Astrocyte of the cerebellum (primary cell): Measurements from ENCODE around the gene TLN1.

Source experiments
- DNase-seq: peaks from one replicate; pipeline ENCODE4 v3.0.0-alpha.2; 2011; ENCODE audit warnings: low read depth
- H3K4me3 ChIP-seq: 2 replicates; pipeline ENCODE4 v1.5.1; 2011; ENCODE audit warnings: mild to moderate bottlenecking, low read depth, low read length, moderate library complexity
- in situ Hi-C: cut with HindIII; loops from 2 replicates; pipeline ENCODE4 v1.10.0; 2017; ENCODE audit warnings: low sequenced_read_pairs
- TF ChIP-seq, protein P1 (sequence below): IDR thresholded peaks from 2 replicates; pipeline ENCODE4 v1.5.1; 2012; ENCODE audit warnings: low read length, low read depth, moderate library complexity, mild to moderate bottlenecking; ENCODE audit errors: missing control alignments

TLN1 gene

DNA sequence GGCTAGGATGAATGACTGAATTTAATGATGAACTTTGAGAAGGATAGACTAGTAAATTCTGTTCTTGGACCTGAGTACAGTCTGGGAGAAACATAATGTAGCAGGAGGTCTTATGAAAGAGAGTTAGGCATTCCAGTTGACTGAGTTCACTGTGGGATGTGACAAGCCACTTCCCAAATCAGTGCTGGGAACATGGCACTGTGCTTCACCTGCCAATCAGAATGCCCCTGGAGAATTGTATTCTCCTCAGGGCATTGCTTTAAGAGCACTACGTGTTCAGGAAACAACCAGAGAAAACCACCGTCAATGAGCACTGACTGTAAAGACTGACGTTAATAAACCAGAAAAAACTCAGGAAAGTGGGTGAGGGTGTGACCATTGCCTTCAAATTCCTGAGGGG lies 72.7 kb downstream of the TLN1 start:
- no peak for DNase-seq
- in situ Hi-C loops: no loop called here
- TF ChIP-seq, protein P1, sequence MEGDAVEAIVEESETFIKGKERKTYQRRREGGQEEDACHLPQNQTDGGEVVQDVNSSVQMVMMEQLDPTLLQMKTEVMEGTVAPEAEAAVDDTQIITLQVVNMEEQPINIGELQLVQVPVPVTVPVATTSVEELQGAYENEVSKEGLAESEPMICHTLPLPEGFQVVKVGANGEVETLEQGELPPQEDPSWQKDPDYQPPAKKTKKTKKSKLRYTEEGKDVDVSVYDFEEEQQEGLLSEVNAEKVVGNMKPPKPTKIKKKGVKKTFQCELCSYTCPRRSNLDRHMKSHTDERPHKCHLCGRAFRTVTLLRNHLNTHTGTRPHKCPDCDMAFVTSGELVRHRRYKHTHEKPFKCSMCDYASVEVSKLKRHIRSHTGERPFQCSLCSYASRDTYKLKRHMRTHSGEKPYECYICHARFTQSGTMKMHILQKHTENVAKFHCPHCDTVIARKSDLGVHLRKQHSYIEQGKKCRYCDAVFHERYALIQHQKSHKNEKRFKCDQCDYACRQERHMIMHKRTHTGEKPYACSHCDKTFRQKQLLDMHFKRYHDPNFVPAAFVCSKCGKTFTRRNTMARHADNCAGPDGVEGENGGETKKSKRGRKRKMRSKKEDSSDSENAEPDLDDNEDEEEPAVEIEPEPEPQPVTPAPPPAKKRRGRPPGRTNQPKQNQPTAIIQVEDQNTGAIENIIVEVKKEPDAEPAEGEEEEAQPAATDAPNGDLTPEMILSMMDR: no peak
- H3K4me3 ChIP-seq: peak overlapping the region; percentile 76

DNA sequence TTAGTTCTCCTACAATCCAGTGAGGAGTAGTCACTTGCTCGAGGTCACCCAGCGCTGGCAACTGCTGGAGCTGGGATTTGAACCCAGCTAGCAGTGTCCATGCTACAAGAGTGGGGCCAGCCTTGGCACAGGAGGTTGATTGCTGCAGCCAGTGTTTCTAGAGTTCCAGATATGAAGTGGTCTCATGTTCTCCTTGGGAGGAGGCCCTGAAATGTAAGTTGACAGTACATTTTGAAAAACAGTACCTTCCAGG lies 73.1 kb downstream of the TLN1 start:
- in situ Hi-C loops: no loop called here
- no peak for DNase-seq
- peak overlapping the region; percentile 76 for H3K4me3 ChIP-seq
- TF ChIP-seq, protein P1: no peak

DNA sequence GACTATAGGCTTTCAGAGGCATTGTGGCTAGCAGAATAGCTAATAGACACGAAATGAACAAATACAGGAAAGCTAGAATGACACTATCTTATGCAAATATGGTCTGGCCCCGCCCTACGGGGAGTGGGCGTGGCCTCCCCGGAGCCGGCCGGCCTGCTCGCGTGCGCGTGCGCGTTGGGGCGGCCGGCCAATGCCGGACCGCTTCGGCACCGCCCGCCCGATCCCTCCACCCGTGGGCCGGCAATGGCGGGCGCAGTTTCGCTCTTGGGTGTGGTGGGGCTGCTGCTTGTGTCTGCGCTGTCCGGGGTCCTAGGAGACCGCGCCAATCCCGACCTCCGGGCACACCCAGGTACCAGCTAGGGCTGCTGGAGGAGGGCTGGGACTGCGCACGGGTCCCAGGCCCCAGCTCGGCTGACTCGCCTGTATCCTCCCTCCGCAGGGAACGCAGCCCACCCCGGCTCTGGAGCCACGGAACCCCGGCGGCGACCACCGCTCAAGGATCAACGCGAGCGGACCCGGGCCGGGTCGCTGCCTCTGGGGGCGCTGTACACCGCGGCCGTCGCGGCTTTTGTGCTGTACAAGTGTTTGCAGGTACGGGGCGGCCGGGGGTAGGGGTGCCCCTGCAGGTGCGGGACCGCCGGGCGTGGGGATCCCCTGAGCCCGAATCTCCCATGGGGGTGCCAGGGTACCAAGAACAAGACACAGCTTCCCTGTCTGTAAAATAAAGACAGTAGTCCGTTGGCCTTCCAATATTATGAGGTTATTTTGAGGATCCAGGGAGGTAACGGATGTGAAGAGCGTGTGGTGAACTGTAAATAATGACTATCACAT lies 73.6 kb downstream of the TLN1 start, which contains the start of gene CCDC107:
TSS of gene CCDC107 (plus strand) at position 156 of the 831 bp plus-strand sequence. CDS start at position 244, 88 bp downstream.
- in situ Hi-C loops: no loop called here
- no peak for DNase-seq
- TF ChIP-seq, protein P1: peak; percentile 55
- peak within 1 kb of the TSS; percentile 76 for H3K4me3 ChIP-seq

DNA sequence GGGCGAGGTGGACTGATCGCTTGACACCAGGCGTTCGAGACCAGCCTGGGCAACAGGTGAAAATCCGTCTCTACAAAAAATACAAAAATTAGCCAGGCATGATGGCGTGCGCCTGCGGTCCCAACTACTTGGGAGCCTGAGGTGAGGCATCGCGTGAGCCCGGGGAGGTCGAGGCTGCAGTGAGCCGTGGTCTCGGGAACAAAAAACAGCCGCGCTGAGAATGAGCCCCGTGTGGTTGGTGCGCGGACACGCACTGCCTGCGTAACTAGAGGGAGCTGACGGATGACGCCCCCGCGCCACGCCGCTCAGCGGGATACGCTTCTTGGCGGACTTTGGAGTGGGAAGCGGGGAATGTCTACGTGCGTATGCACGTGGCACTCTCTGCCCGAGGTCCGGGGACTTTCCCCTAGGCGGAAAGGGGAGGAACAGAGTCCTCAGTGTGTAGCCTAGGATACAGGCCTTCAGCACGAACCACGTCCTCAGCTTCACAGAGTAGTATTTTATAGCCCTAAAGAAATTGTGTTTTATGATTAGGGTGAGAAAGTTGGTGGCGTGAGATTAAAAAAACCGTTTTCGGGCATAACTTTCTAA lies 74.4 kb downstream of the TLN1 start, which contains the start of gene RMRP:
TSS of gene RMRP (minus strand) at position 474 of the 591 bp plus-strand sequence.
- in situ Hi-C loops: no loop called here
- TF ChIP-seq, protein P1: peak; percentile 13
- peak within 1 kb of the TSS; percentile 76 for H3K4me3 ChIP-seq
- peak; percentile 99 for DNase-seq

DNA sequence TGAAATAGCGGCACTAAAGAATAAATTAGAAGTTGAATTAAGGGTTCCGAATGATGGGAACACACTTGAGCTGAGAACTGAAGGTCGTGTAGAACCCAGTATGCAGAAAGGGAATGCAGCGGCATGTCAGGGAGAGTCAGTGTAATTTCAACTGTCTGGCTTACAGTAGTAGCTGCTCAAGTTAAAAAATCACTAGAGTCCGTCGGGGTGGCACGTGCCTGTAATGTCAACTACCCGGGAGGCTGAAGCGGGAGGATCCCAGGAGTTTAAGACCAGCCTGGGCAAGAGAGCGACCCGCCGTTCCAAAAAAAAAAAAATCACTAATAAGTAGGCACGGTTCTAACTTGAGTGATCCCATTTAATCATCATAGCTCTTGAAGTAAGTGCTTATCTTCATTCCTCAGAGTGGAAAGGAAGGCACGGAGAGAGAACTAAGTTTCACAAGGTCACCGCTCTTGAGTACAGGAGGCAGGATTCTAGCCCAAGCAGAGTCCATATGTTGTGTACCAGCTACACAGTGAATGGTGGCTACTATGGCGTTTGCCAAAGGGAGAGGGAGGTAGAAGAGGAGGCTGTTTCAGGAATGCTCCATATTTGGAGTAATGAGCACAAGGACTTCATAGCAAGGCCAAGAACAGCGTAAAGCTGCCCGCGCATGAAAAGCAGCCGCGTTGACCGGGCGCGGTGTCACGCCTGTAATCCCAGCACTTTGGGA lies 75.0 kb downstream of the TLN1 start:
- no peak for DNase-seq
- H3K4me3 ChIP-seq: peak overlapping the region; percentile 76
- TF ChIP-seq, protein P1: no peak
- in situ Hi-C loops: no loop called here

DNA sequence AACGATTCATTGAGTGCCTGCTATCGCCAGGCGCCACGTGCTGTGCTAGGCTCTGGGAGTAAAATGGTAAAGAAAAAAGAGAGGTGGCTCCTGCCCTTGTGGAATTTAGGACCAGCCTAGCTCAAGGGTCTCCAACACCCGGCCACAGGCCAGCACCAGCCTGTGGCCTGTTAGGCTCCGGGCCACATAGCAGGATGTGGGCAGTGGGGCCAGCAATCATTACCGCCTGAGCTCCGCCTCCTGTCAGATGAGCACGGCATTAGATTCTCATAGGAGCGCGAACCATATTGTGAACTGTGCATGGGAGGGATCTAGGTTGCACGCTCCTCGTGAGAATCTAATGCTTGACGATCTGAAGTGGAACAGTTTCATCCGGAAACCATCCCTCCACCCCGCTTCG lies 75.6 kb downstream of the TLN1 start:
- TF ChIP-seq, protein P1: no peak
- no peak for DNase-seq
- H3K4me3 ChIP-seq: no peak overlapping the region
- in situ Hi-C loops: no loop called here
